Caco-2 (cell line): ENCODE data around the gene PTPRN2. TPM values are rescaled to one million over a fixed set of nuclear protein-coding genes. Genes with fewer than 3 reads are reported as not detected.

Source experiments
- BruUV-seq: library from RNA; stranded (reverse); fragments of 400-500 nt; replicated peaks from 2 replicates; lab custom pipeline; 2021; lab: Mats Ljungman, UMichigan
- CTCF ChIA-PET: fragments of 300-600 bp; sonication (Branson Sonifier 250); formaldehyde crosslinking; loops from one replicate; lab custom pipeline; 2022; ENCODE audit warnings: antibody characterized with exemption; lab: Charles Lee
- POLR2A ChIA-PET: fragments of 300-600 bp; sonication (Branson Sonifier 250); formaldehyde crosslinking; loops from one replicate; lab custom pipeline; 2022; ENCODE audit warnings: antibody characterized with exemption; lab: Charles Lee
- DNase-seq, 2 experiments: peaks; one replicate each; pipeline versions ENCODE4 v3.0.0 to v3.0.0-alpha.2; 2020 to 2022
- H3K27me3 ChIP-seq: replicated peaks from 2 replicates; pipeline ENCODE4 v1.6.0; 2011; ENCODE audit warnings: low read length; ENCODE audit not compliant: control insufficient read depth, insufficient read depth
- H3K36me3 ChIP-seq: 2 replicates; pipeline ENCODE4 v1.5.1; 2011; ENCODE audit warnings: low read length; ENCODE audit not compliant: control insufficient read depth, insufficient read depth
- H3K4me1 ChIP-seq: fragments of 250-450 bp; sonication (Bioruptor Pico); 2 replicates; pipeline ENCODE4 v1.5.1; 2020; ENCODE audit warnings: mild to moderate bottlenecking
- H3K4me3 ChIP-seq: 2 replicates; pipeline ENCODE4 v1.5.1; 2011; ENCODE audit warnings: low read depth, mild to moderate bottlenecking, control low read depth, low read length
- H3K9me3 ChIP-seq: fragments of 250-450 bp; sonication (Bioruptor Pico); 2 replicates; pipeline ENCODE4 v1.5.1; 2020; ENCODE audit warnings: mild to moderate bottlenecking, moderate library complexity
- H3K27ac Mint-ChIP-seq: one replicate; pipeline ENCODE4 v1.8.0; 2022; ENCODE audit warnings: mixed read lengths; ENCODE audit not compliant: unreplicated experiment
- H3K27me3 Mint-ChIP-seq: one replicate; pipeline ENCODE4 v1.8.0; 2022; ENCODE audit warnings: mixed read lengths; ENCODE audit not compliant: insufficient read depth, unreplicated experiment
- H3K36me3 Mint-ChIP-seq: one replicate; pipeline ENCODE4 v1.8.0; 2022; ENCODE audit warnings: mild to moderate bottlenecking, mixed read lengths; ENCODE audit not compliant: insufficient read depth, unreplicated experiment
- H3K4me1 Mint-ChIP-seq: one replicate; pipeline ENCODE4 v1.8.0; 2022; ENCODE audit warnings: low read depth, mixed read lengths; ENCODE audit not compliant: unreplicated experiment
- H3K4me3 Mint-ChIP-seq: one replicate; pipeline ENCODE4 v1.8.0; 2022; ENCODE audit warnings: mild to moderate bottlenecking, moderate library complexity, mixed read lengths; ENCODE audit not compliant: unreplicated experiment
- H3K9me3 Mint-ChIP-seq: one replicate; pipeline ENCODE4 v1.8.0; 2022; ENCODE audit warnings: mixed read lengths; ENCODE audit not compliant: unreplicated experiment
- intact Hi-C: fragments of 100-400 bp; cut with micrococcal nuclease; formaldehyde crosslinking; loops from one replicate; pipeline ENCODE4 v1.10.0; 2022; ENCODE audit not compliant: unreplicated experiment
- total RNA-seq: library from RNA; stranded (reverse); gene quantifications from 2 replicates; pipeline ENCODE4 v1.2.3, GENCODE V29; 2022
- TF ChIP-seq, protein P1 (sequence below), 2 experiments: fragments of 200-600 bp in 1 of 2; IDR thresholded peaks; 1 replicate in 1 of 2; 2 replicates in 1 of 2; pipeline versions ENCODE4 v1.5.1 to v1.8.0; 2011 to 2022; ENCODE audit warnings: antibody characterized with exemption in 1 of 2, control low read depth in 1 of 2, inconsistent platforms in 1 of 2, low read depth in 1 of 2, low read length in 1 of 2, mild to moderate bottlenecking in 1 of 2, moderate library complexity in 1 of 2; ENCODE audit not compliant: insufficient read depth in 1 of 2, severe bottlenecking in 1 of 2, unreplicated experiment in 1 of 2

PTPRN2 gene
- total RNA-seq, 1 experiment from 2014 or later = 1.4 TPM

DNA sequence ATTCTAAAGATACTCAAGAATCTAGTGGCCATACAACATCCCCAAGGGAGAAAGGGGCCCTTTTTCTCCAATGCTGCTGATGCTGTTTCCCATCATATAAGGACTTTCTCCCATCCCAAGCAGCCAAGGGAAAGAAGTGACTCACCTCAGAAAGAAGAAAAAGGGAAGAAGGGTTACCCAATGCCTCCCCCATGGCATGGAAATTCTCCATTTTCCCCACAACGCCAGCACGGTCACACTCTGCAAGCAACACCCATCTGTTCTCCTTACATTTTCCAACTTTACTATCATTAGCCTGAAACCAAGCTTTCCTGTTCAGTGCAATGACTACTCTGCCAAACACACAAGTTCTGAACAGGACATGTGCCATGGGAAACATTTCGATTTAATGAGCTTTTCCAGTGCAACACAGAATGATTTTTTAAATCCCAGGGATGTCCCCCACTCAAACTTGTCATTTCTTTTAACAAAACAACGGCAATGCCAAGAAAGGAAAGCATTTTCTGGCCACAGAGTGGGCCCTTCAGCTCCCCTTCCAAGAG lies 67.9 kb downstream of the PTPRN2 start:
- Histone ChIP-seq H3K27me3 (no peaks in the 10 kb centered on the region), H3K4me3 (no peak overlapping the region), H3K36me3 (no peaks in the 10 kb centered on the region), H3K4me1 (no peaks in the 10 kb centered on the region), H3K9me3 (peaks cover under 1% of the 10 kb centered on the region; the same call in 1 of the 2 replicates)
- peaks cover 8% of the 10 kb centered on the region for H3K4me1 Mint-ChIP-seq
- intact Hi-C loops = loop anchor here (10.0 kb wide), 1 partner anchor 65 kb away; the partner anchor contains the start of gene PTPRN2
- CTCF ChIA-PET = no interaction called here
- DNase-seq = no peak
- peaks cover 29% of the 10 kb centered on the region for H3K9me3 Mint-ChIP-seq
- H3K27me3 Mint-ChIP-seq = peaks cover 3% of the 10 kb centered on the region
- no peak overlapping the region for H3K4me3 Mint-ChIP-seq
- POLR2A ChIA-PET = interaction anchor here (0.5 kb wide), 1 partner anchor 20 kb away, joined by 4 read pairs; no protein-coding TSS in a partner anchor
- BruUV-seq = no TSS peak
- no peak overlapping the region for H3K27ac Mint-ChIP-seq
- H3K36me3 Mint-ChIP-seq = peaks cover 17% of the 10 kb centered on the region
- TF ChIP-seq, protein P1, sequence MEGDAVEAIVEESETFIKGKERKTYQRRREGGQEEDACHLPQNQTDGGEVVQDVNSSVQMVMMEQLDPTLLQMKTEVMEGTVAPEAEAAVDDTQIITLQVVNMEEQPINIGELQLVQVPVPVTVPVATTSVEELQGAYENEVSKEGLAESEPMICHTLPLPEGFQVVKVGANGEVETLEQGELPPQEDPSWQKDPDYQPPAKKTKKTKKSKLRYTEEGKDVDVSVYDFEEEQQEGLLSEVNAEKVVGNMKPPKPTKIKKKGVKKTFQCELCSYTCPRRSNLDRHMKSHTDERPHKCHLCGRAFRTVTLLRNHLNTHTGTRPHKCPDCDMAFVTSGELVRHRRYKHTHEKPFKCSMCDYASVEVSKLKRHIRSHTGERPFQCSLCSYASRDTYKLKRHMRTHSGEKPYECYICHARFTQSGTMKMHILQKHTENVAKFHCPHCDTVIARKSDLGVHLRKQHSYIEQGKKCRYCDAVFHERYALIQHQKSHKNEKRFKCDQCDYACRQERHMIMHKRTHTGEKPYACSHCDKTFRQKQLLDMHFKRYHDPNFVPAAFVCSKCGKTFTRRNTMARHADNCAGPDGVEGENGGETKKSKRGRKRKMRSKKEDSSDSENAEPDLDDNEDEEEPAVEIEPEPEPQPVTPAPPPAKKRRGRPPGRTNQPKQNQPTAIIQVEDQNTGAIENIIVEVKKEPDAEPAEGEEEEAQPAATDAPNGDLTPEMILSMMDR (IDR thresholded peaks at IDR 0.05; ENCODE audit: insufficient read depth in 1 of 2, low read depth in 1 of 2, low read length in 1 of 2, severe bottlenecking in 1 of 2, unreplicated experiment in 1 of 2) = no peak

DNA sequence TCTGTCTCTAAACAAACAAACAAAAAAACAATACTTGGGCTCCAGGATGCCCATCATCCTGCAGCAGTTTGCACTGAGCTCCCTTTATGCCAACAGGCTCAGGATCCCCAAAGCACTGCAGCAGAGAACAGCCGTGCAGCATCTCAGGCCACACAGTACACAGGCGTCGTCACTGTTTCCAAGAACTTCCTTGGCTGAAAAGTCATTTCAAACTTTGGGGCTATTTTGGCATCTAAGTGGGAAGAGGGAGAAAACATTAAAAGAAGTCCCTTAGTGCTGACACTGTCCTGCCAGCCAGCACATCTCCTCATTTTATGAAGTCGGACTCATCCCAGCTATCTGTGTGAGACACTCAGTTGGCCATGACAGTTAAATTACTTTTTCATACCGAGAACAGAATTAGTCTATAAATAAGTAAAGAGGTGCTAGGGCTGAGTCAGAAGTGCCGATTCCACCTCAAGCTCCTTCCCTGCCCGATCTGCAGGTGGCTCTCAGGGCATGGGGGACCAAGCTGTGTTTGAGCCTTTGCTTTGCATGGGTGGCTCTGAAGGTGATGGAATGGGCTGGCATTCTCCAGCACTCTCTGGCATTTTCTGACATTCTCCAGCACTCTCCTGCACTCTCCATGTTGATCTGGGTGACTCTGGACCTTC lies 68.5 kb downstream of the PTPRN2 start:
- no TSS peak for BruUV-seq
- H3K4me1 ChIP-seq = no peaks in the 10 kb centered on the region
- no peak overlapping the region for H3K27ac Mint-ChIP-seq
- no peak overlapping the region for H3K4me3 Mint-ChIP-seq
- TF ChIP-seq, protein P1 (IDR thresholded peaks at IDR 0.05; ENCODE audit: insufficient read depth in 1 of 2, low read depth in 1 of 2, low read length in 1 of 2, severe bottlenecking in 1 of 2, unreplicated experiment in 1 of 2) = no peak
- H3K36me3 Mint-ChIP-seq = peaks cover 17% of the 10 kb centered on the region
- H3K9me3 Mint-ChIP-seq = peaks cover 29% of the 10 kb centered on the region
- H3K27me3 Mint-ChIP-seq = peaks cover 3% of the 10 kb centered on the region
- CTCF ChIA-PET = no interaction called here
- DNase-seq = no peak
- no peaks in the 10 kb centered on the region for H3K36me3 ChIP-seq
- POLR2A ChIA-PET = no interaction called here
- H3K27me3 ChIP-seq = no peaks in the 10 kb centered on the region
- H3K4me1 Mint-ChIP-seq = peaks cover 8% of the 10 kb centered on the region
- no peak overlapping the region for H3K4me3 ChIP-seq
- H3K9me3 ChIP-seq = no peaks in the 10 kb centered on the region
- intact Hi-C loops = no loop called here

- no peaks in the 10 kb centered on the region for H3K27me3 ChIP-seq
- TF ChIP-seq, protein P1 (IDR thresholded peaks at IDR 0.05; ENCODE audit: insufficient read depth in 1 of 2, low read depth in 1 of 2, low read length in 1 of 2, severe bottlenecking in 1 of 2, unreplicated experiment in 1 of 2) = no peak
- H3K36me3 Mint-ChIP-seq = peaks cover 17% of the 10 kb centered on the region
- peaks cover 3% of the 10 kb centered on the region for H3K27me3 Mint-ChIP-seq
- H3K36me3 ChIP-seq = no peaks in the 10 kb centered on the region
- H3K9me3 ChIP-seq = no peaks in the 10 kb centered on the region
- no TSS peak for BruUV-seq
- H3K27ac Mint-ChIP-seq = no peak overlapping the region
- intact Hi-C loops = no loop called here
- ChIA-PET POLR2A (no interaction called here), CTCF (no interaction called here)
- H3K4me3 ChIP-seq = no peak overlapping the region
- no peak for DNase-seq
- peaks cover 25% of the 10 kb centered on the region for H3K9me3 Mint-ChIP-seq
- peaks cover 8% of the 10 kb centered on the region for H3K4me1 Mint-ChIP-seq
- no peak overlapping the region for H3K4me3 Mint-ChIP-seq
- H3K4me1 ChIP-seq = no peaks in the 10 kb centered on the region
These were observed 70.1 kb downstream of the PTPRN2 start for GRCh38 chr7:158517571-158517970.
